DMS 273 (cell line): ENCODE data around the gene C6orf163.
"Not testable (repeated sequence)": the region's sequence is repeated elsewhere in the genome, so short reads cannot be mapped to it uniquely, and the experiment has no call there.

ENCODE experiments used
- DNase-seq: peaks from one replicate; lab custom pipeline; 2025; ENCODE audit not compliant: unreplicated experiment; lab: John Stamatoyannopoulos, UW

The C6orf163 gene

GRCh38 chr6:87344731-87345130, at the start of gene C6orf163:
Gene C6orf163 (plus strand): TSS chr6:87344813. CDS start chr6:87345100, 287 bp downstream.
- no peak for DNase-seq

GRCh38 chr6:87297119-87297518, 47.5 kb upstream of the C6orf163 start:
- DNase-seq = no peak

GRCh38 chr6:87301277-87301676, 43.3 kb upstream of the C6orf163 start:
- not testable (repeated sequence) for DNase-seq

DNA sequence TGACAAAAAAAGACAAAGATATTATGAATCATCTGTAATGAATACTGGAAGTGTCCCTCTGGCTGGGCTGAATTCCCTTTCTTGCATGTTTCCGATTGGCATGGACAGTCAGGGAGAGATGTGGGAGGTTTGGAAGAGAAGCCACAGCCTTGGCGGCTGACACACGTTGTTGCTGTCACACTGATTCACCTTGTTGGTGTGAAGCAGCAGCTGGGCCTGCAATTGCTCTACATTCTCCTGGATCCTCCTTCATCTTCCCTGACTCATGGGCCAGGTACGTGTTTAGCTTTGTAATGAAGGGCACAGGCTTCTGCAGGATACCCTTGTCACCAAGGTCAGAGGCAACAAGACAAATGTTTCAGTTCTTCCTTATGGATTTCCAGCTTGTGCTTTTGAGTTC, 35.6 kb upstream of the C6orf163 start:
- no peak for DNase-seq

DNA sequence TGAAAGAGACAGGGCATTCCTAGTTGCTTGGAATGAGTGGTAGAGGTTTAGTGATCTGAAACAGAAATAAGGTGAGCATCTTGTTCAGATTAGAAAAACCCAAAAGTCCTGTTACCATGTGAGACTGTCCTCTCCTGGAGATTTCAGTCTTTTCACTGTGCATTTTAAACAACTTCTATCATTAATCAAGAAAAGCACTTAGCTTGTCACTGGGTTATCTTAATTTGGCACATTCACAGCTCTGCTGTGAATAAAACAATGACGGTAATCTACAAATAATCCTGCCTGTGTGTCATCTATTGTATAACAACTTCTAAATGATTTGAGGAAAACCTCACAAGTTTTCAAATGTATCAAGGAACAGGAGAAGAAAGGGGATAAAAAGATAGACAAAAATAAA, 31.8 kb upstream of the C6orf163 start:
- DNase-seq = no peak

- no peak for DNase-seq
Measured at GRCh38 chr6:87315071-87315470, 29.5 kb upstream of the C6orf163 start.

- no peak for DNase-seq
Measured at GRCh38 chr6:87319271-87319987, 25.2 kb upstream of the C6orf163 start.

DNA sequence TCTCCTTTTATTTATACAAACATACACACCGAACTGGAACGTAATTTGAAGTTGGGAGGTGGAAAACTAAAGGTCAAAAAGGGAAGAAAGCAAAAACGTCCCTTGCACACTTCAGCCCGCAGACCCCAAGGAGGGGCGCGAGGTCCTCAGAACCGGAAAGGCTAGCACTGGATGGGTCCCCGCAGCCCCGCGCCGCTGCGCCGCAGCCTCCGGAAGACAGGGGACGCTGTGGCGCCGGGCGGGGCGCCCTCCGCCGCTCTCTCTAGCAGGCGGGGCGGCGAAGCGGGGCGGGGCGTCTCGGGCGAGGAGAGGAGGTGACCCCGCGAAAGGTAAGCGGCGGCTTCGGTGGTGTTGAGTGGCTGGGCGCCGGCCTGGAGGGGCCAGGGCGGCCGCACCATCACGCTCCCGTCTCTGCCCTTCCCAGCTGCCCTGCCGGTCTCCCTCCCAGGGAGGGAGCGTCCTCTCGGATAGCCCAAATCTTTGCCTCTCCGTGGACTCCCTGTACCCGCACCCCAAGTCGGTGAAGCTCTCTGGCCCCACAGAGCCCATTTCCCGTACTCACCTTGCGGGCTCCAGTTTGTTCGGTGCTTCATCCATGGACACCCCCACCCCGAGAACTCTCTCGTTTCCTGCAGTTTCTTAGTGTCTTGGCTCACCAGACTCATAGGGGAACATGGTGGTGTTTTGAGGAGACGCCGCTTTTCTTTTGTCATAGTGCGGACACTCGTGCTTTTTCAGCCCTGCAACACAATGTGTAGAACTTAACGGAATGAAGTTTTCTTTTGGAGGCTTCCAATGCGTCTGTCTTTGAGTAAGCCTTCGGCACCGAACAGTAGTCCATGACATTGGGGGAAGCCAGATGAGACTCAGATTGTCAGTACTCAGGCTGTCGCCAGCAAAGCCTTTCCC, 22.1 kb upstream of the C6orf163 start, which contains the start of gene SMIM8:
Gene SMIM8, plus strand, starts transcription at position 285 of the 909 bp plus-strand sequence. CDS start 14,444 bp downstream, outside the sequence.
- peak; percentile 95 for DNase-seq

GRCh38 chr6:87323880-87324279, 20.7 kb upstream of the C6orf163 start:
- not testable (repeated sequence) for DNase-seq

DNA sequence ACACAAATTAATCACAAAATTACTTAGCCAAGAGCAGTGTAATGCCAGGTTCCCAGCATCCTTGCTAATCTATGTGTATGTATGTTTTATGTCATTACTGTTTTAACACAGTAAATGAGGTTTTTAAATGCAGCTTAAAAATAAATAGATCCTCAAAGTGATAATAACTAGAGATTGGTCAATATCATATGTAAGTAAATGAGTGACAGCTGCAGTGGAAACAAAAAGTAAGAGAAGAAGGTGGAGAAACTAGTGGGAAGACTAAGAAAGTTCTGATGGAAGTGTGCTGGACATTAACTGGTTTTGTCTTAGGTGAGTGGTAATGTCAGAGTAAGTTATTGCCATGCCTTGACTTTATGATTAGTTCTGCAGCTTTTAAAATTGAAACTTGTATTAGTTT, 13.7 kb upstream of the C6orf163 start:
- no peak for DNase-seq

DNA sequence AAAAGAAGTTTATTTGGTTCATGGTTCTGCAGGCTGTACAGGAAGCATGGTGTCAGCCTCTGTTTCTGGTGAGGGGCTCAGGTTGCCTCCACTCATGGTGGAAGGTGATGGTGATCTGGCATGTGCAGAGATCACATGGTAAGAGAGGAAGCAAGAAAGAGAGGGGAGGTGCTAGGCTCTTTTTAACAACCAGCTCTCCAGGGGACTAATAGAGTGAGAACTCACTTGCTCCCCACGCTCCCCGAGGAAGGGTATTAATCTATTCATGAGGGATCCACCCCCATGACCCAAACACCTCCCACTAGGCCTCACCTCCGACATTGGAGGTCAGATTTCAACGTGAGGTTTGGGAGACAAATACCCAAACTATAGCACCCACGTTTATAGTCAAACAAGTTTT, 11.6 kb upstream of the C6orf163 start:
- no peak for DNase-seq

- peak; percentile 7 for DNase-seq
Measured at GRCh38 chr6:87333591-87334181, 10.9 kb upstream of the C6orf163 start.

- no peak for DNase-seq
Measured at GRCh38 chr6:87334683-87335082, 9.9 kb upstream of the C6orf163 start.

- DNase-seq = no peak
Measured at GRCh38 chr6:87336367-87336766, 8.2 kb upstream of the C6orf163 start.

GRCh38 chr6:87340230-87340629, 4.4 kb upstream of the C6orf163 start:
- DNase-seq = no peak

GRCh38 chr6:87341158-87341557, 3.5 kb upstream of the C6orf163 start:
- no peak for DNase-seq

GRCh38 chr6:87341899-87342298, 2.7 kb upstream of the C6orf163 start:
- DNase-seq = no peak

DNA sequence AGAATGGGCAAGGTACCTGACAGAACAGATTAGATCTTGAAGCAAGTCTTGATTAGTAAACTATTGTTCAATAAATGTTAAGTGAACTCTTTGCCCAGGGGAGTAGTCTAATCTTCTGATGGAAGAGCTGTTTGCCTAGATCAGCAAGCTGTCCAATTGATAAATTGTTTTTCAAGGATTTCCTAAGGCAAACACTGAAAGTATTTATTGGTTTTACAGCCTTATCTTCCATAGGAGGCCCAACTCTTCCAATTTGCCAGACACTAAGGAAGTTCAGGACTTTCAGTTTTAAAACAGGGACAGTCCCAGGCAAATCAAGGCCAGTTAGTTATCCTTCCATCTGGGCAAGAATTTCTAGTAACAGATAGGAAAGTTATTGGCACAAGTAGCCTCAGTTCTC, 1.8 kb upstream of the C6orf163 start:
- no peak for DNase-seq

DNA sequence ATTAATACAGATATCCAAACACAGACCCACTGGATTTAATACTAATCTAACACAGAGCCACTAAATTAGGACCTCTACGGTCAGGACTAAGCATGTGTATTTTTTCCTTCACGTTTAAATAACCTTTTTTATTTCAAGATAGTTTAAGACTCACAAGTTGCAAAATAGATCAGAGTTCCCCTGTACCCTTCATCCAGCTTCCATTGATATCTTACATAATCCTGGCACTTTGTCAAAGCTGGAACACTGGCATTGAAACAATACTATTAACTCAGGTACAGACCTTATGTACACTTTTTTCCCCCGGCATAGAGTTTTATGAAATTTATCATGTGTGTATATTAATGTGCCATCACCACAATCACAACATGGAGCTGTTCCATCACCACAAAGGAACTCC, 2.1 kb downstream of the C6orf163 start:
- no peak for DNase-seq

DNA sequence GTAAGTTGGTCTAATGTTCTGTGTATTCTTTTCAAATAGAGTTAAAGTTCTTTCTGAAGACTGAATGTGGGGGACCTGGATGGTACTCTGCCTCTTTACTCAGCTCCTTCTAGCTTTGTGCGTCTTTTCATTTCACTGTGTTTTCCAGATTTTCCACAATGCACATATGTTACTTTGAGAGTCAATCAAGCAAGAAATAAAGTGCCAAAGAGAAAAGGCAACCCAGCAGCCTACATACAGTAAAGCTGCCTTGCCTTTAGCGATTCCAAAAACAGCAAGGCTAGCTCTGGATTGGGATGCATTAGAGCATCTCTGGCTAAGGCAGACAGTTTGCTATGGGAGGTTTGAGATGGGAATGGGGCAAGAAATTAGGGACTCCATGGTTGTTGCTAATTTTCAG, 5.3 kb downstream of the C6orf163 start:
- DNase-seq = no peak

GRCh38 chr6:87350516-87350915, 5.9 kb downstream of the C6orf163 start:
- no peak for DNase-seq

- DNase-seq = no peak
Measured at GRCh38 chr6:87351583-87351982, 7.0 kb downstream of the C6orf163 start.
